Bronchial epithelial cell (primary cell): Measurements from ENCODE around the gene FOXD3. TPM values are rescaled to one million over a fixed set of nuclear protein-coding genes. Genes with fewer than 3 reads are reported as not detected.
A peak's percentile ranks its signal among the peaks of the same experiment; 100 is the strongest.

Source experiments
- DNase-seq: peaks from one replicate; pipeline ENCODE4 v3.0.0-alpha.2; 2010; ENCODE audit warnings: low read depth
- FAIRE-seq: peaks from 2 replicates; lab custom pipeline; 2011; peaks lifted over from hg19 to GRCh38; lab: Jason Lieb, UNC
- H3K27me3 ChIP-seq: 2 replicates; pipeline ENCODE4 v1.5.1; 2011; ENCODE audit warnings: low read length; ENCODE audit not compliant: control insufficient read depth, insufficient read depth
- H3K36me3 ChIP-seq: 2 replicates; pipeline ENCODE4 v1.5.1; 2011; ENCODE audit warnings: low read length; ENCODE audit not compliant: control insufficient read depth, insufficient read depth
- H3K4me3 ChIP-seq: 2 replicates; pipeline ENCODE4 v1.5.1; 2011; ENCODE audit warnings: mild to moderate bottlenecking, low read depth, low read length, control low read depth
- total RNA-seq: library from RNA; depleted of rRNA; stranded (reverse); fragments of >200 nt; gene quantifications from 2 replicates; pipeline ENCODE4 v1.2.1, GENCODE V29; 2014
- TF ChIP-seq, protein P1 (sequence below): IDR thresholded peaks from 2 replicates; pipeline ENCODE4 v1.5.1; 2011; ENCODE audit warnings: mild to moderate bottlenecking, moderate library complexity, low read length, control low read depth, inconsistent platforms; ENCODE audit not compliant: insufficient read depth, severe bottlenecking

Gene FOXD3
- total RNA-seq, 1 donor from 2014 or later: not detected

DNA sequence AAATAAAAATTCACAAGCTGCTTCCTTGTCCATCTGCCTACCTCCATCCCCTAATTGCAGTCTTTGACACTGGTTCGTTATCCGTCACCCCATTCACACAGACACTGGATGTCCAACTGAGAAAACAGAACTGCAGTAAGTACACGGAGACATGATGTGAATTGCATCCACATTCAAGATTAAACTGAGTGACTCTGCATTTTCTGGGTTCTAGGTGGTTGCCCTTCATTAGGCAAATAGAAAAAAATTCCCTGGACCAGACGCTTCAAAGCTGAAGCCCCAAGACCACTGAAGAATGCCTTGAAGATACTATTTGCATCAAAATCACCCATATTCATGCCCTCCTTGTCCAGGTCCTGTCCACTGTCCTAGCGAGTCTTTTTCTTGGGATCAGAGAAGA lies 37.2 kb downstream of the FOXD3 start:
- no peaks in the 10 kb centered on the region for H3K36me3 ChIP-seq

DNA sequence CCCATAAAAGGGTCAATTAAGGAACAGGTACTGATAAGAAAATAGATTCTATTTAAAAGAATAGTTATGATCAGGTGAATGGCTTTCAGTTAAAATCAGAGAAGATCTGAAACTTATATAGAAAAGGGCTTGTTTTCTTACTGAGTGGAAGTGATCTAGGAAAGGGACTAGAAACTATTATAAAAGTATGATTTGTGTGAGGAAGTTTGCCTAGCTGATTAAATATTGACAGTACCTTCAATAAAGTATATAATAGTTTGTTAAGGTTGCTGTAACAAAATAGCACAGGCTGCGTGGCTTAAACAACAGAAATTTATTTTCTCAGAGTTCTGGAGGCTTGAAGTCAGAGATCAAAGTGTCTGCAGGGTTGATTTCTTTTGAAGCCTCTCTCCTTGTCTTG lies 39.7 kb downstream of the FOXD3 start:
- no peaks in the 10 kb centered on the region for H3K36me3 ChIP-seq
- TF ChIP-seq, protein P1, sequence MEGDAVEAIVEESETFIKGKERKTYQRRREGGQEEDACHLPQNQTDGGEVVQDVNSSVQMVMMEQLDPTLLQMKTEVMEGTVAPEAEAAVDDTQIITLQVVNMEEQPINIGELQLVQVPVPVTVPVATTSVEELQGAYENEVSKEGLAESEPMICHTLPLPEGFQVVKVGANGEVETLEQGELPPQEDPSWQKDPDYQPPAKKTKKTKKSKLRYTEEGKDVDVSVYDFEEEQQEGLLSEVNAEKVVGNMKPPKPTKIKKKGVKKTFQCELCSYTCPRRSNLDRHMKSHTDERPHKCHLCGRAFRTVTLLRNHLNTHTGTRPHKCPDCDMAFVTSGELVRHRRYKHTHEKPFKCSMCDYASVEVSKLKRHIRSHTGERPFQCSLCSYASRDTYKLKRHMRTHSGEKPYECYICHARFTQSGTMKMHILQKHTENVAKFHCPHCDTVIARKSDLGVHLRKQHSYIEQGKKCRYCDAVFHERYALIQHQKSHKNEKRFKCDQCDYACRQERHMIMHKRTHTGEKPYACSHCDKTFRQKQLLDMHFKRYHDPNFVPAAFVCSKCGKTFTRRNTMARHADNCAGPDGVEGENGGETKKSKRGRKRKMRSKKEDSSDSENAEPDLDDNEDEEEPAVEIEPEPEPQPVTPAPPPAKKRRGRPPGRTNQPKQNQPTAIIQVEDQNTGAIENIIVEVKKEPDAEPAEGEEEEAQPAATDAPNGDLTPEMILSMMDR: no peak
- H3K27me3 ChIP-seq: no peaks in the 10 kb centered on the region
- no peak for DNase-seq
- no peak overlapping the region for H3K4me3 ChIP-seq
- FAIRE-seq: no peak

More for the DNA sequence above, 37.2 kb downstream of the FOXD3 start:
- FAIRE-seq: no peak
- TF ChIP-seq, protein P1: no peak
- no peak for DNase-seq
- Histone ChIP-seq H3K4me3 (no peak overlapping the region), H3K27me3 (no peaks in the 10 kb centered on the region)

DNA sequence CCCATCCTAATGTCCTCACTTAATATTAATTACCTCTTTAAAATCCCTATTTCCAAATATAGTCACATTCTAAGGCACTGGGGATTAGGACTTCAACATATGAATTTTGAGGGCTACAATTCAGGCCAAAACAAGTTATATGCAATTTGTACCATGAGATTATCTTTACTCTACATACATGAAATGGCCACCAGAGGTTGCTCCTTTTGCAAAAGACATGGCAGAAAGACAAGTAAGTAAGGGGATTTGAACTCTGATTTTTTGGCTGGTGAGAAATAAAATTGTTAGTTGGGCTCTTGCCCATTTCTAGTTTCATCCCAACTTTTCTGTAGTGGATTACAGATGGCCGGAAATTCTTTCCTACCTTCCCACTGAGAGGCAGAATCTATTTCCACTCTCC lies 40.2 kb downstream of the FOXD3 start:
- no peaks in the 10 kb centered on the region for H3K36me3 ChIP-seq
- TF ChIP-seq, protein P1: no peak
- DNase-seq (no peak), FAIRE-seq (no peak)
- H3K27me3 ChIP-seq: no peaks in the 10 kb centered on the region
- H3K4me3 ChIP-seq: no peak overlapping the region

DNA sequence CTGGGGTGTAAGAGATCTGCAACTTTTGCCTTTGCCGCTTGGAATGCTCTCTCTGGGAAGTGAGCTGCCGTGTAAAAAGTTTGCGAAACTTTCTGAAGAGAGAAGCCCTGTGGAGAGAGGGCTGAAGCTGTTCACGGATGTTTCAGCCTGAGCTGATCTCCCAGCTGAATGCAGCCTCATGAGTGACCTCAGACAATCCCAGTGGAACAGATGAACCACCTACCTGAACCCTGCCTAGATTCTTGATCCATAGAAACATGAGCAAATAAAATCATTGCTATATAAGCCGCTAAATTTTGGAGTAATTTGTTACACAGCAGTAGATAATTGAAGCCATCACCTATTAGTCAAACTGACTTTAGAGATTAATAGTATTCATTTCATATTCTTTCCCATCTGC lies 40.6 kb downstream of the FOXD3 start:
- Histone ChIP-seq H3K4me3 (no peak overlapping the region), H3K27me3 (no peaks in the 10 kb centered on the region), H3K36me3 (no peaks in the 10 kb centered on the region)
- no peak for DNase-seq
- FAIRE-seq: no peak
- TF ChIP-seq, protein P1: no peak

DNA sequence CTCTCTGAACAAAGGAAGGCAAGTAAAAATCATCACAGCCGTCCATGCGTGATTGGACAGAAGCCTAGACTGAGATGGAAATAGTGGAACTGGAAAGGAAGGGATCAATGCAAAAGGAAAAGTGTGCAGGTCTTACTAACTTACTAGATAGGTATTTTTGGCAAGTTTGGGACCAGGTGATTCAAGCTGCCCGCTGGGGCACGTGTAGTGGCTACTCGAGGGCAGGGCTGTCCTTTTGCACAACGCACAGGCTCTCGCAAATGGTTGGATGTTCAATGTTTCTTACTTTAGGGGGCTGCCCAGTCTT lies 44.5 kb downstream of the FOXD3 start:
- DNase-seq (no peak), FAIRE-seq (no peak)
- Histone ChIP-seq H3K36me3 (peaks cover 2% of the 10 kb centered on the region), H3K27me3 (no peaks in the 10 kb centered on the region), H3K4me3 (peak overlapping the region; percentile 82)
- TF ChIP-seq, protein P1: no peak
